Prostate gland (tissue), 2 donors: ENCODE measurements around the gene RASAL2. TPM values are rescaled to one million over a fixed set of nuclear protein-coding genes. Genes with fewer than 3 reads are reported as not detected.

Experiments used
- DNase-seq: peaks from one replicate; pipeline ENCODE4 v3.0.0-alpha.2; 2019; ENCODE audit warnings: low spot score
- H3K27ac ChIP-seq, 2 donors: fragments of 200-600 bp; sonication (generic); 2 replicates each; pipeline ENCODE4 v1.5.1; 2017 to 2019
- H3K27me3 ChIP-seq: fragments of 200-600 bp; sonication (generic); replicated peaks from 2 replicates; pipeline ENCODE4 v1.5.1; 2019; ENCODE audit not compliant: insufficient read depth
- H3K36me3 ChIP-seq, 2 donors: fragments of 200-600 bp; sonication (generic); 1 replicate in 1 of 2; 2 replicates in 1 of 2; pipeline versions ENCODE4 v1.5.1 to v1.8.1; 2017 to 2019
- H3K4me1 ChIP-seq: fragments of 200-600 bp; sonication (generic); replicated peaks from 2 replicates; pipeline ENCODE4 v1.5.1; 2019
- H3K4me3 ChIP-seq, 2 donors: fragments of 200-600 bp; sonication (generic); 2 replicates each; pipeline ENCODE4 v1.5.1; 2017 to 2019
- H3K9me3 ChIP-seq: fragments of 200-600 bp; sonication (generic); 2 replicates; pipeline ENCODE4 v1.5.1; 2017
- POLR2A ChIP-seq: fragments of 450-650 bp; IDR thresholded peaks from one replicate; pipeline ENCODE4 v1.6.1; 2016; ENCODE audit warnings: antibody characterized with exemption, mild to moderate bottlenecking
- POLR2AphosphoS5 ChIP-seq: sonication (generic); formaldehyde crosslinking; IDR thresholded peaks from one replicate; pipeline ENCODE4 v1.6.1; 2017; ENCODE audit warnings: antibody characterized with exemption
- WGBS: methylation state at CpG from one replicate; pipeline ENCODE4 v1.1.5; 2018; 5-methylcytosine and 5-hydroxymethylcytosine counted together
- intact Hi-C: fragments of 100-400 bp; cut with DNase I; formaldehyde crosslinking; loops from one replicate; pipeline ENCODE4 v1.14.2; 2022
- total RNA-seq, 2 donors: library from RNA; depleted of rRNA; stranded (reverse); fragments of >200 nt; gene quantifications; one replicate each; pipeline ENCODE4 v1.1.0, GENCODE V29; 2016
- TF ChIP-seq, protein P1 (sequence below), 4 experiments: fragments of 200-600 bp in 2 of 4; fragments of 450-650 bp in 2 of 4; sonication (generic) in 2 of 4; IDR thresholded peaks; 1 replicate in 3 of 4; 2 replicates in 1 of 4; pipeline ENCODE4 v1.5.1; 2016 to 2019; ENCODE audit warnings: antibody characterized with exemption in 4 of 4, mild to moderate bottlenecking in 2 of 4, moderate library complexity in 2 of 4

The RASAL2 gene
- total RNA-seq, 2 donors from 2014 or later = 9.2 to 36.9 TPM

DNA sequence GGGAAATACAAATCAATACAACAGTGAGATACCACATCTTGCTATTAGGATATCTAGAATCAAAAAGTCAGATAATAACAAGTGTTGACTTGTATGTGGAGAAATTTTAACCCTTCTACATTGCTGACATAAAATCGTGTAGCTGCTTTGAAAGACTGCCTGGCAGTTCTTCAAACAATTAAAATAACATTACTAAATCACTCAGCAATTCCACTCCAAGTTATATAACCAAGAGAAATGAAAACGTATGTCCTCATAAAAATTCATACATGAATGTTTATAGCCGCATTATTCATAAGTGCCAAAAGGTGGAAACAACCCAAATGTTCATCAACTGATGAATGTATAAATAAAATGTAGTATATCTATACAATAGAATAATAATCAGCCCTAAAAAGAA lies 164.6 kb downstream of the RASAL2 start:
- no peaks in the 10 kb centered on the region for H3K4me1 ChIP-seq
- no peaks in the 10 kb centered on the region for H3K9me3 ChIP-seq
- WGBS = 34% methylated on average over 3 of the region's 3 CpGs
- H3K4me3 ChIP-seq = no peak overlapping the region
- DNase-seq = no peak
- intact Hi-C loops = no loop called here
- H3K36me3 ChIP-seq = no peaks in the 10 kb centered on the region
- TF ChIP-seq POLR2A (no peak), POLR2AphosphoS5 (no peak)
- TF ChIP-seq, protein P1, sequence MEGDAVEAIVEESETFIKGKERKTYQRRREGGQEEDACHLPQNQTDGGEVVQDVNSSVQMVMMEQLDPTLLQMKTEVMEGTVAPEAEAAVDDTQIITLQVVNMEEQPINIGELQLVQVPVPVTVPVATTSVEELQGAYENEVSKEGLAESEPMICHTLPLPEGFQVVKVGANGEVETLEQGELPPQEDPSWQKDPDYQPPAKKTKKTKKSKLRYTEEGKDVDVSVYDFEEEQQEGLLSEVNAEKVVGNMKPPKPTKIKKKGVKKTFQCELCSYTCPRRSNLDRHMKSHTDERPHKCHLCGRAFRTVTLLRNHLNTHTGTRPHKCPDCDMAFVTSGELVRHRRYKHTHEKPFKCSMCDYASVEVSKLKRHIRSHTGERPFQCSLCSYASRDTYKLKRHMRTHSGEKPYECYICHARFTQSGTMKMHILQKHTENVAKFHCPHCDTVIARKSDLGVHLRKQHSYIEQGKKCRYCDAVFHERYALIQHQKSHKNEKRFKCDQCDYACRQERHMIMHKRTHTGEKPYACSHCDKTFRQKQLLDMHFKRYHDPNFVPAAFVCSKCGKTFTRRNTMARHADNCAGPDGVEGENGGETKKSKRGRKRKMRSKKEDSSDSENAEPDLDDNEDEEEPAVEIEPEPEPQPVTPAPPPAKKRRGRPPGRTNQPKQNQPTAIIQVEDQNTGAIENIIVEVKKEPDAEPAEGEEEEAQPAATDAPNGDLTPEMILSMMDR (IDR thresholded peaks at IDR 0.05) = no peak
- no peaks in the 10 kb centered on the region for H3K27me3 ChIP-seq
- H3K27ac ChIP-seq = no peak overlapping the region

DNA sequence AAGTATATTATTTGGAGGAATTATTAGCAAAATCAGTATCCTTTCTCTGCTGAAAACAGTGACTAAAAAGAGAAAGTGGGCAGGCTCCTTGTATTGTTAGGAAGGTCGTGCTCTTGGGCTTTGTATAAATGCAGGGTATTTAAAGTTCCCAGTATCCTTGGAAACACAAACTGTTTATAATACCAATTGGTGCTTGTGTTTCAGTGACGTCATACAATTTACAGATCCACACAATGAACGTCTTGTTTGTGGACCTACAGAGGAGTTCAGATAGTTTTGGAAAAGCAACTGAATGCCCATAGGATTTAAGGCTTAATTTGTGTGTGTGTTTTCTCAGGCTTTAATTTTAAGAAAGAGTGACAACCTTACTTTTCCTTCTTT lies 168.2 kb downstream of the RASAL2 start:
- no peak overlapping the region for H3K4me3 ChIP-seq
- DNase-seq = no peak
- H3K9me3 ChIP-seq = no peaks in the 10 kb centered on the region
- no peaks in the 10 kb centered on the region for H3K36me3 ChIP-seq
- H3K4me1 ChIP-seq = no peaks in the 10 kb centered on the region
- no peak overlapping the region for H3K27ac ChIP-seq
- H3K27me3 ChIP-seq = no peaks in the 10 kb centered on the region
- WGBS = 19% methylated on average over 3 of the region's 3 CpGs
- TF ChIP-seq POLR2A = no peak
- TF ChIP-seq, protein P1 (IDR thresholded peaks at IDR 0.05) = no peak
- intact Hi-C loops = no loop called here

DNA sequence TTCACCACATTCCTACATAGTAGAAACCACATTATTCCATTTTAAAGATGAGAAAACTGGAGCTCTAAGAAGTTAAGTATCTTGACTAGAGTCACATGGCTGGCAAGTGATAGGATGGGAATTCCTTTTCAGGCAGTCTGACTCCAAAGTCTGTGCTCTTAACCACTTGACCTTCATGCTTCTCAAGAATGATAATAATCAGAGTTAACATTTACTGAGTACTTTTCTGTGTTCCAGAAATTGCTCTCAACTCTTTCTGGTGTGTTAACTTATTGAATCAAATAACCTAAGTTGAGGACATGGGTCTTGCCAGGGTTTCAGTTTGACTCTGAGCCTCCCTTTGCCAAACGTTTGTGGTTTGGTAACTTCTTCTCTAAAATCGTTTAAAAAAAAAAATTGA lies 169.4 kb downstream of the RASAL2 start:
- WGBS = 23% methylated on average over 2 of the region's 2 CpGs
- intact Hi-C loops = no loop called here
- H3K4me3 ChIP-seq = no peak overlapping the region
- H3K4me1 ChIP-seq = no peaks in the 10 kb centered on the region
- H3K27me3 ChIP-seq = no peaks in the 10 kb centered on the region
- no peak for DNase-seq
- no peaks in the 10 kb centered on the region for H3K9me3 ChIP-seq
- TF ChIP-seq, protein P1 (IDR thresholded peaks at IDR 0.05) = no peak
- TF ChIP-seq POLR2A (no peak), POLR2AphosphoS5 (no peak)
- no peaks in the 10 kb centered on the region for H3K36me3 ChIP-seq
- H3K27ac ChIP-seq = no peak overlapping the region

DNA sequence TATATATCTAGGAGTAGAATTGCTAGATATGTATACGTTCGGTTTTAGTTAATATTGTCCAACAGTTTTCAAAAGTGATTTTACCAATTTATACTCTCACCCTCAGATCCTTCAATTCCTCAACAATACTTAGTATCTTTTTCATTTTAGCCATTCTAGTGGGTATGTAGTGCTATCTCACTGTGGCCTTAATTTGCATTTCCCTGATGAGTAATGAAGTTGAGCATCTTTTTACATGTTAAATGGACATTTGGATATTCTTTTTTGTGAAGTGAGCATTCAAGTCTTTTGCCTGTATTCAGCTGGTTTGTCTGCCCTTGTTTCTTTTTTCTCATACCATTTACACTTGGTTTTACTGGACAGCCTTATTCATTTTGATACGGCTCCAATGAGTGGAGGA lies 172.2 kb downstream of the RASAL2 start:
- no peaks in the 10 kb centered on the region for H3K27me3 ChIP-seq
- H3K4me3 ChIP-seq = no peak overlapping the region
- TF ChIP-seq POLR2AphosphoS5 (no peak), POLR2A (no peak)
- TF ChIP-seq, protein P1 (IDR thresholded peaks at IDR 0.05) = no peak
- no peaks in the 10 kb centered on the region for H3K36me3 ChIP-seq
- 94% methylated on average over 3 of the region's 3 CpGs for WGBS
- intact Hi-C loops = no loop called here
- H3K27ac ChIP-seq = no peak overlapping the region
- no peaks in the 10 kb centered on the region for H3K4me1 ChIP-seq
- H3K9me3 ChIP-seq = no peaks in the 10 kb centered on the region
- no peak for DNase-seq

DNA sequence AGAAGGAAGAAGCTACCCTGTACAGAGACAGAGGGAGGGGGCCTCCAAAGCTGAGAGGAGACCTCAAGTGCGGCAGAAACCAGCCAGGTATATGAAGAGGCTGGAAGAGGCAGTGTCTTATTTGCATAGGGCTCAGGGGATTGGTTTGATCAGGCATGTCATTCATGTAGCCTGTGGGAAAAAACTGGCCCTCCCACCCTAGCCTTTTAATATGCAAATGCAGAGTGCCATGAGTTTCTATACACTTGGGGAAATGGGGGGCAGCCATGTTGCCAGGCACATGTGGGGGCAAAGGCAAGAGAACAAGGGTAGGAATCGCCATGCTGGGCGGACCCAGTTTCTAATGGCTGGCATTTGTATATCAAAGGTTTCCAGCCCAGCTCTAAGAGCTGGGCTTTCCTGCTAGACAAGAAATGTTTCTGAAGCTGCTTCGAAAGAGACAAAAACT lies 172.7 kb downstream of the RASAL2 start:
- Histone ChIP-seq H3K4me3 (no peak overlapping the region), H3K36me3 (no peaks in the 10 kb centered on the region), H3K4me1 (no peaks in the 10 kb centered on the region), H3K27ac (no peak overlapping the region), H3K27me3 (no peaks in the 10 kb centered on the region), H3K9me3 (no peaks in the 10 kb centered on the region)
- no peak for DNase-seq
- intact Hi-C loops = no loop called here
- 80% methylated on average over 4 of the region's 4 CpGs for WGBS
- no peak for TF ChIP-seq POLR2AphosphoS5
- TF ChIP-seq, protein P1 (IDR thresholded peaks at IDR 0.05) = no peak
- TF ChIP-seq POLR2A = no peak
